ENCODE data around the gene SLC2A3.
"Not testable (repeated sequence)": the region's sequence is repeated elsewhere in the genome, so short reads cannot be mapped to it uniquely, and the experiment has no call there.

The SLC2A3 gene

GRCh38 chr12:7935590-7936581, at the start of gene SLC2A3:
SLC2A3 (minus strand) TSS chr12:7936187; CDS start chr12:7936034, 153 bp downstream.
- Mint-ChIP-seq H3K36me3 (ENCODE audit: low read depth) (peaks cover 8% of the 10 kb centered on the region), H3K9me3 (no peaks in the 10 kb centered on the region), H3K27ac (no peak within 1 kb of the TSS), H3K4me3 (no peak within 1 kb of the TSS), H3K27me3 (no peaks in the 10 kb centered on the region), H3K4me1 (peaks cover 16% of the 10 kb centered on the region)
- DNase-seq: peak; percentile 74
- ATAC-seq: peak; percentile 51

GRCh38 chr12:7984900-7985299, 48.9 kb upstream of the SLC2A3 start:
- ATAC-seq (no peak), DNase-seq (no peak)
- Mint-ChIP-seq H3K9me3 (no peaks in the 10 kb centered on the region), H3K27ac (no peak overlapping the region), H3K4me1 (peaks cover 8% of the 10 kb centered on the region), H3K4me3 (no peak overlapping the region), H3K36me3 (ENCODE audit: low read depth) (no peaks in the 10 kb centered on the region), H3K27me3 (no peaks in the 10 kb centered on the region)

- DNase-seq; H3K27ac Mint-ChIP-seq; H3K36me3 Mint-ChIP-seq (ENCODE audit: low read depth); H3K27me3 Mint-ChIP-seq; H3K9me3 Mint-ChIP-seq; H3K4me1 Mint-ChIP-seq; ATAC-seq; H3K4me3 Mint-ChIP-seq: not testable (repeated sequence)
Observed at GRCh38 chr12:7983460-7983859, 47.5 kb upstream of the SLC2A3 start.

- not testable (repeated sequence) for ATAC-seq; DNase-seq; H3K27ac Mint-ChIP-seq; H3K36me3 Mint-ChIP-seq (ENCODE audit: low read depth); H3K4me1 Mint-ChIP-seq; H3K27me3 Mint-ChIP-seq; H3K9me3 Mint-ChIP-seq; H3K4me3 Mint-ChIP-seq
Observed at GRCh38 chr12:7983019-7983418, 47.0 kb upstream of the SLC2A3 start.

- H3K27ac Mint-ChIP-seq; H3K36me3 Mint-ChIP-seq (ENCODE audit: low read depth); H3K4me1 Mint-ChIP-seq; ATAC-seq; DNase-seq; H3K9me3 Mint-ChIP-seq; H3K27me3 Mint-ChIP-seq; H3K4me3 Mint-ChIP-seq: not testable (repeated sequence)
Observed at GRCh38 chr12:7982332-7982735, 46.3 kb upstream of the SLC2A3 start.

- H3K4me1 Mint-ChIP-seq: peaks cover 10% of the 10 kb centered on the region
- no peak overlapping the region for H3K4me3 Mint-ChIP-seq
- no peaks in the 10 kb centered on the region for H3K9me3 Mint-ChIP-seq
- no peaks in the 10 kb centered on the region for H3K36me3 Mint-ChIP-seq (ENCODE audit: low read depth)
- DNase-seq: no peak
- H3K27me3 Mint-ChIP-seq: no peaks in the 10 kb centered on the region
- no peak overlapping the region for H3K27ac Mint-ChIP-seq
- ATAC-seq: no peak
Observed at GRCh38 chr12:7981446-7981845, 45.5 kb upstream of the SLC2A3 start.

- not testable (repeated sequence) for H3K27me3 Mint-ChIP-seq; H3K9me3 Mint-ChIP-seq; ATAC-seq; H3K27ac Mint-ChIP-seq; H3K4me3 Mint-ChIP-seq; DNase-seq; H3K36me3 Mint-ChIP-seq (ENCODE audit: low read depth)
- H3K4me1 Mint-ChIP-seq: peaks cover 25% of the 10 kb centered on the region
Observed at GRCh38 chr12:7977351-7978124, 41.6 kb upstream of the SLC2A3 start.

GRCh38 chr12:7973457-7973825, 37.5 kb upstream of the SLC2A3 start:
- no peak for ATAC-seq
- DNase-seq: no peak
- peak overlapping the region; percentile 76 for H3K4me3 Mint-ChIP-seq
- peak overlapping the region; percentile 98 for H3K27ac Mint-ChIP-seq
- H3K36me3 Mint-ChIP-seq (ENCODE audit: low read depth): peaks cover 5% of the 10 kb centered on the region
- H3K4me1 Mint-ChIP-seq: peaks cover 46% of the 10 kb centered on the region
- H3K9me3 Mint-ChIP-seq: no peaks in the 10 kb centered on the region
- H3K27me3 Mint-ChIP-seq: no peaks in the 10 kb centered on the region

GRCh38 chr12:7972734-7973456, 36.9 kb upstream of the SLC2A3 start:
- DNase-seq: no peak
- H3K36me3 Mint-ChIP-seq (ENCODE audit: low read depth): peaks cover 5% of the 10 kb centered on the region
- H3K9me3 Mint-ChIP-seq: no peaks in the 10 kb centered on the region
- H3K27me3 Mint-ChIP-seq: no peaks in the 10 kb centered on the region
- H3K4me1 Mint-ChIP-seq: peaks cover 41% of the 10 kb centered on the region
- H3K4me3 Mint-ChIP-seq: peak overlapping the region; percentile 76
- no peak for ATAC-seq
- peak overlapping the region; percentile 98 for H3K27ac Mint-ChIP-seq

- H3K36me3 Mint-ChIP-seq (ENCODE audit: low read depth); H3K9me3 Mint-ChIP-seq; DNase-seq; H3K27me3 Mint-ChIP-seq: not testable (repeated sequence)
- peak overlapping the region; percentile 76 for H3K4me3 Mint-ChIP-seq
- ATAC-seq: peak; percentile 62
- H3K4me1 Mint-ChIP-seq: peaks cover 43% of the 10 kb centered on the region
- peak overlapping the region; percentile 98 for H3K27ac Mint-ChIP-seq
Observed at GRCh38 chr12:7972269-7972668, 36.3 kb upstream of the SLC2A3 start.

GRCh38 chr12:7971765-7972164, 35.8 kb upstream of the SLC2A3 start:
- not testable (repeated sequence) for H3K36me3 Mint-ChIP-seq (ENCODE audit: low read depth); DNase-seq; H3K9me3 Mint-ChIP-seq; H3K27me3 Mint-ChIP-seq; ATAC-seq
- Mint-ChIP-seq H3K27ac (peak overlapping the region; percentile 100), H3K4me1 (peaks cover 44% of the 10 kb centered on the region), H3K4me3 (peak overlapping the region; percentile 93)

- ATAC-seq (peak; percentile 85), DNase-seq (peak; percentile 89)
- peak overlapping the region; percentile 100 for H3K27ac Mint-ChIP-seq
- H3K36me3 Mint-ChIP-seq (ENCODE audit: low read depth): peaks cover 10% of the 10 kb centered on the region
- H3K4me1 Mint-ChIP-seq: peaks cover 45% of the 10 kb centered on the region
- peak overlapping the region; percentile 93 for H3K4me3 Mint-ChIP-seq
- H3K27me3 Mint-ChIP-seq: no peaks in the 10 kb centered on the region
- no peaks in the 10 kb centered on the region for H3K9me3 Mint-ChIP-seq
Observed at GRCh38 chr12:7970475-7971252, 34.7 kb upstream of the SLC2A3 start.

- ATAC-seq (no peak), DNase-seq (peak; percentile 37)
- Mint-ChIP-seq H3K9me3 (no peaks in the 10 kb centered on the region), H3K27ac (peak overlapping the region; percentile 27), H3K4me3 (peak overlapping the region; percentile 57), H3K36me3 (ENCODE audit: low read depth) (peaks cover 10% of the 10 kb centered on the region), H3K27me3 (no peaks in the 10 kb centered on the region), H3K4me1 (peaks cover 42% of the 10 kb centered on the region)
Observed at GRCh38 chr12:7966563-7966962, 30.6 kb upstream of the SLC2A3 start.

GRCh38 chr12:7964669-7965068, 28.7 kb upstream of the SLC2A3 start:
- peaks cover 43% of the 10 kb centered on the region for H3K4me1 Mint-ChIP-seq
- not testable (repeated sequence) for H3K27ac Mint-ChIP-seq; H3K4me3 Mint-ChIP-seq; H3K27me3 Mint-ChIP-seq; ATAC-seq; DNase-seq; H3K9me3 Mint-ChIP-seq; H3K36me3 Mint-ChIP-seq (ENCODE audit: low read depth)
